Right kidney (tissue), 1 donor: ENCODE measurements around the gene TCEA2.

Experiments
- DNase-seq: peaks from one replicate; pipeline ENCODE4 v3.0.0-alpha.2; 2016

The TCEA2 gene

DNA sequence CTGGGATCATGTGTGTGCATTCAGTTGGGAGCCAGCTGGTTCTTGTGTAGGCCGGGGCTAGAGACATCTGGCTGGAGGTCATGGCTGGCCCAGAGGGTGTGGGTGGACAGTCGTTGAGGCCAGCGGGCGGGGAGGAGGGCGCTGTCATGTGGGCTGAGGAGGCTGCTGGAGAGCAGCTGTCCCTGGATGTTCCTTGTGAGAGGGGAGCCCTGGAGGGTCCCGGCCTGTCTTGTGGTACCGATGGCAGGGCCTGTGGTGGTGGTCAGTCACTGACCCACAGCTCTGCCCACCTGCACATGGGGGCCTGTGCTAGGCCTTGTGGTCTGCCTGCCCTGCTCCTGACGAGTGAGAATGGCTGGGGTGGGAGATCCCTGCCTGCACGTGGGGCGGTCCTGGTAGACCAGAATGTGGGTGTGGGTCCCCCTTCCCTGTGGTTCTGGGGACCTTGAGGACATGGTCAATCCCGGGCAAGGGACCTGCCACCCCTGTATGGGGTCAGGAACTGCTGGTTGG is 29.0 kb upstream of the TCEA2 start:
- no peak for DNase-seq

DNA sequence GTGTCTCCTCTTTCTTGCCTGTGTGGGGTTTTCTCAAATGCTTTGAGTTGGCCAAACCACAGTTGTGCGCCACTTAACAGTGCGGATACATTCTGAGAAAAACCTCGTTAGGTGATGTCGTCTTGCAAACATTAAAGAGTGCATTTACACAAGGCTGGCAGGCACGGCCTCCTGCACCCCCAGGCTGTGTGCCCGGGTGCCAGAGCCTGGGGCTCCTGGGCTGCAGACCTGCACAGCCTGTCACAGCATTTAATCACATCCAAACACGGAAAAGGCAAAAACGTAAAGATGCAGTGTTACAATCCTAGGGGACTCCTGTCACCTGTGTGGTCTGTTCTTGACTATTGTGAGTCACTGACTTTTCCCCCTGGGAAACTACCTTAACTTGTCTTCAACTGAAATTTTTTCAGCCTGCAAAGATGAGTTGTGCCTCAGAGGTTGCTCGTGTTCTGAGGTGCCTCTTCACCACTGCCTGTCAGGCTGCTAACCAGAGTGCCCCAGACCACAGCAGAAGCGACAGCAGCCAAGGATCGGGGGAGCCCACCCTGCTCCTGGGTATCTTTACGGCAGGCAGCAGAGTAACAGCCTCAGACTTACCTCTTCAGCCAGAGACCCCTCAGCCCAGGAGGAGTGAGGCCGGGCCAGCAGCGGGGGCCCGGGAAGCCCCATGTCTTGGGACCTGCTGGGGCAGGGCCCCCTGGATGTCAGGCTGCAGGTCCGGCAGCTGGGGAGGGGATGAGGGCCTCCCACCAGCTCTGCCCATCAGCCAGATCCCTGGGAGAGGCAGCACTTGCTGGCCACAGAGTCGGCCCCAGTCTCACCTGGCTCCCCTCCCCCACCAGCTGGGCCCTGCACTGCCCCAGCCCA is 27.7 kb upstream of the TCEA2 start:
- DNase-seq = no peak

DNA sequence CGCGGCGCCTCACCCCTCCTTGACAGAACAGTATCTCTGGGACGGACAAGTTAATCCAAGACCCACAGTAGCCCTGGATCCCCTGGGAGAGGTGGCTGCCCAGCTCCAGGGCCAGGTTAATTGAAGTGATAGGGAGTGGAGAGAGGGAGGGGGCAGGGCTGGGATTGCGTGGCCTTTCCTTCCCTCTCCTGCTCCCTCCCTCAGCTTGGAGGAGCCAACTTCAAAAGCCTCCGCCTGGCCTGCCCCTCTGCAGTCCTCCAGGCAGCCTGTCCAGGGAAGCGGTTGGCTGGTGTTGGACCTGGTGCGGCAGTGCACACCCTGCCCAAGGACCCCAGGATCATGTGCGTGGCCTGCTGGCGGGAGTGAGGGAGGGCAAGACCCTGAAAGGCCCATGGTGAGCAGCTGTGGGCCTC is 27.1 kb upstream of the TCEA2 start, which contains the start of gene C20orf204:
TSS of gene C20orf204 (plus strand) at position 250 of the 413 bp plus-strand sequence. CDS start at position 392, 142 bp downstream.
- no peak for DNase-seq

DNA sequence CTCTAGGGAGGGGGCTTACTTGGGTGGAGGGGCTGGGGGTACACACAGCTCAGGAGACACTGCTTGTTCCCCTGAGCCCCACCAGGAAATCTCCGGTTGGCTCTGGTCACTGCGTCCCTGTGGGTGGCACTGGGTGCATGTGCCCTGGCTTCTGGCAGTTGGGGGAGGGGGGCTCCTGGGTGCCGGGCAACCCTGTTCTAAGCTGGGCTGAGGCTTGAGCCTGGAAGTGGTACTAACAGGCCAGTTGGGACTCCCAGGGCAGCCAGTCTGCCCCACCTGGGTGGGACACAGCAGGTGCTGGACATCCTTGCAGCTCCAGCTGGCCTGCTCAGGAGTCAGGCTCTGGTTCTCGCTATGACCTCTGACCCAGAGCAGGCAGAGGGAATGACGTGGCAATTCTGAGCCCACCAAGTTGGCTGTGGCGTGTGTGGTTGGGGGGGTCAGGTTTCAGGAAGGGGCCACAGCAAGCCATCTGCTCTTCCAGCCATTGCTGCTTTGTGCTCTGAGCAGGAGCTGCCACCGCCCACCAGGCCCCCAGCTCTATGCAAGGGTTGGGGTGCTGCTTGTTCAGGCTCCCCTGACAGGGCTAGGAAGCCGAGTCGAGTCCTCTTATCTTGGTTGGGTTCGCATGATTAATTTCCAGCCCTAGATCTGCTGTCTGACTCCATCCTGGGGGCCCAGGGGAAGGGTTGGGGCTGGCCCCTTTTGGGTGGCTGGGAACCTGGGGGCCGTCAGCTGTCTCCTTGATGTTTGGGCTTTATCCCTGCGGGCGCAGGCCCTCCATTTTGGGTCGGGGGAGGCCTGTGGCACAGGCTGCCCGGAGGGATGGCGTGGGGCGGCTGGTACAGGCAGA is 26.4 kb upstream of the TCEA2 start:
- no peak for DNase-seq

DNA sequence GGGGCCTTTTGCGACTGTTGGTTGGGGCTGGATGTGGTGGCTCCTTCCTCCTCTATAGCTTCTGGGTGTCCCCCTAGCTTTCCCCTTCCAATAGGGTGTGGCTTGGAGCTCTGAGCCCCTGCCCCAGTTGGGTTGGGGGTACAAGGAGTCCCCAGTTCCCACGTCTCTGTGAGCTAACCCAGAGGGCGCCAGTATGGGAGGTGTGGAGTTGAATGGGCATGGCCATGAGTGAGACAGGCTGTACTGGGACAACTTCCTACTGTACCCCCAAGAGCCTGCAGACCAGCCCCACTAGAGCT is 25.9 kb upstream of the TCEA2 start:
- no peak for DNase-seq

DNA sequence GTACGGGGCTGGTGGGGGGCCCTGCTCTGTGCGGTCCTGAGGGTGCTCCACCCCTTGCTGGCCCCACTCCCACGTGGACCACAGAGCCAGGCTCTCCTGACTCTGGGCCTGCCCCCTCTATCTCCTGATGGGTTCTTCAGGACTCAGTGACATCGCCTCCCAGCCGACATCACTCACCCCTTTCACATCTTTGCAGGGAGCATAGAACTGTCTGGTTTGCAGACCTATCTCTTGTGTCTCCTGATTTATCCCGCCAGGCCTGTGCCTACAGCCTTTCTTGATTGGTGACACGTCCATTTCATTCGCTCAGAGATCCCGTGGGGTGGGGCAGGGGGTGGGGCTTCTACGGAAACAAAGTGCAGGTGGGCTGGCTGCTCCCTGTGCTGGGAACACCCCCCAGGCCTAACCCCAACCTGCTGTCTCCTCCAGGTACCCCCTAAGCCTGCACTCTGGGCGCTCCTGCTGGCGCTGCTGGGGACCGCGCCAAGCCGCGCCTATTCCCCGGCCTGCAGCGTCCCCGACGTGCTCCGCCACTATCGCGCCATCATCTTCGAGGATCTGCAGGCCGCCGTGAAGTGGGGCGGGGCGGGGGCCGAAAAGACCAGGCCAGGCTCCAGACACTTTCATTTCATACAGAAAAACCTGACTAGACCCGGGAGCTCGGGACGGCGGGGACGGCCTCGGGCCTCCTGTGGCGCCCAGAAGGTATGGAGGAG is 25.3 kb upstream of the TCEA2 start:
- DNase-seq = no peak

DNA sequence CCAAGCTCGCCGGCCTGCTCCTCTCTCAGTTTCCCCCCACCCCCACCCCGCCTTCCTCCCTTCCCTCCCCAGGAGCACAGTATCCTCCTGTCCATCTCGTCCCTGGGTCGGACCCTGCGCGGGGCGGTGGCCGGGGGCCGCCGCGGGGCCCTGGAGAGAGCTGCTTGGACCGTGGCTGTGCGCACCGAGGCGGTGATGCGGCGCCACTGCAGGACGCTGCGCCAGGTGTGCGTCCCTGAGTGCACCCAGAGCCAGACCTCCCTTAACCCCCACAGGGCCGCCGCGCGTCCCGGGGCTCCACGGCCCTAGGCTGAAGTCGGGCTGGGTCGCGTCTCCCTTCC is 24.8 kb upstream of the TCEA2 start:
- no peak for DNase-seq

DNA sequence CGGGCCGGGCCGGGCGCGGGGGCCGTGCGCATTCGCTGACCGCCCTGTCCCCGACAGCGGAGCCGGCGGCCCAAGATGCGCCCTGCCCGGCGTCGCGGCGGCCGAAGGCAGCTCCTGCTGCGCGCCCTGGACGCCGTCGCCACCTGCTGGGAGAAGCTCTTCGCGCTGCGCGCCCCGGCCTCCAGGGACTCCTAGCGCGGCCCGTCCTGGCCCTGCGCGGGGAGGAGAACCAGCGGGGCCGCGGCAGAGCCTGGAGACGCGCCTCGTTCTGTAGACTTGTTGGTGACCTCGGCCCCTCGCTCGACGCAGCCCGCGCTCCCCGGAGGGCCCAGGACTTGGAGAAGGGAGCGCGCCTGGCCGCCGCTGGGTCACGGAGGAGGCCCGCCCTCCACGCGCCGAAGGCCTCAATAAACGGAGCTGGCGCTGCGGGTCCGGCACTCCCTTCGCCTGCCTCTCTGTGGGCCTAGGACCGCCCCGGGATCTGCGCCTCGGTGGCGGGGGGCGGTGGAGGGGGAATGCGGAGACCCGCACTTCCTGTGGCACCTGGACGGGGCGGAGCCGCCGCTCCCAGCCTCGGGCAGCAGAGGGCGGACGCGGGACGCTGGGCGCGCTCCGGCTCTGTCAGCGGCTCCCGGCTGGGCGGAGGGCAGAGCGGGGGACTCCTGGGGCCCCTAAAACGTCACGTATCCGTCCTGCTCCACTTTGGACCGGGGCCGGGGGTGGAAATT is 24.3 kb upstream of the TCEA2 start:
- peak; percentile 89 for DNase-seq

DNA sequence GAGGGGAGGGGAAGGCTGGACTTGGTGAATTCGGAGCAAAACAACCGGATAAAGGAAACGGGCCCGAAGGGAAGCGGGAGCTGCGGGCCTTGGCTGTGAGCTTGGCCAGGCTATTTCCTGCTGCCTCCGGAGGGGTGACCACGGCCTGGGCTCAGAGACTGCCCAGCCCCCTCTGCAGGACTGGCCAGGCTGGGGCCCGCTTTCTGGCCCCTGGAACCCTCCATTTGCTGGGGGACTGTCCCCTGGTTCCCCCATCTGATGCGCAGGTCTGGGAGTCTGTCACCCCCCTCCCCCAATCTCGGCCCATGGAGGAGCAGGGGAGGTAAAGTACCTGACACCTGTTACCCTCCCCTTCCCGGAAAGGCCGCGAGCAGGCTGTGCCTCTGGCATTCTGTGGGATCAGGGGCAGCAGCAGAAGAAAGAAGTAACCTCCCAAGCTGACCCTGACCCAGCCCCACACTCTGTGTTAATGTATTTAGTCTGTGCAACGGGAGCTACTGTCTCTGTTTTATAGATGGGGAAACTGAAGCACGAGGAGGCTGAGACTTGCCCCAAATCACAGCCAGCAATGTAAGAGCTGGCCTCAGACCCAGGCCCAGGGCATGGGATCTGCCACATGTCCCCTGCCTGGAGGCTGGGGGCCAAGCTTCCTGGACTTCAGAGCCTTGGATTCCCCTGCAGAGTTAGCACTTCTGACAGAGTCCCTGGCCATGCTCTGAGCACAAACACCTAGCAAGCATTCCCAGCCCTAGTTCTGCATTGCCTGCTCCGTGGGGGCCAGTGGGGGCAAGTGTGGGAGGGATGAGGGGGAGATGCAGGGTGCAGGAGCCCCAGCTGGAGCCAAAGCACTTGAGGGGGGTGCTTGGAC is 23.5 kb upstream of the TCEA2 start:
- no peak for DNase-seq

DNA sequence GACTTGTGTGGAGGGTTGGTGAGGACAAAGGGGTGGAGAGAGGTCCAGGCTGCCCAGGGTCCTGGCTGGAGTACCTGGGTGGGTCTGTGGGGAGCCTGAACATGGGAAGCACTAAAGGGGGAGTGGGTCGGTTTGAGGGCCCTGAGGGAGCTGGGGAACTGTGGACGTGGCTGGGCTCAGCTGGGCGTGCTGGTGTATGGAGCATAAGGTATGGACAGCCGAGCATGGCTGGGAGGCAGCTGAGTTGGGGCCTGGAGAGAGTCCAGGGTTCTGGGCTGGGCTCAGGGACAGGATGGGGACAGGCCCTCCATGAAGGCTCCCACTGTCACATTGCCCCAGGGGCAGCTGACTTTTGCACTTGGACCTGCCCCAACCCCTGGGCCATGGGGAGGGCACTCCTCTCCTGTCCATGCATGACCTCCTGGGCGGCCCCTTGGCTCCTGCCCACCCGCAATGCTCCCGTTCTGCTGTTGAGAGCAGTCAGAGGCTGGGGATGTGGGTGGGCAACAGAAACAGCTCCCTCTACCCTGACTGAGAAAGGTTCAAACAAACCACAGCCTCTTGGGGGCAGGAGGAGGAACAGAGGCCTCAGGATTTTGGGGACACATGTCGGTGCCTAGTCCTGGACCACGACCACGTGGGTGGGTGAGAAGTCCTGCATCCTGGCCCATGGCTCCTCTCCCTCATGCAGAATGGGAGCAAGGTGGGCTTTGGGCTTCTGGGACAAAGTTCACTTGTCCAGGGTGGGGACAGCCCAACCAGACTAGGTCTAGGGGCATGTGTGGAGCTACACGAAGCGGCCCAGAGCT is 22.6 kb upstream of the TCEA2 start:
- DNase-seq = no peak

DNA sequence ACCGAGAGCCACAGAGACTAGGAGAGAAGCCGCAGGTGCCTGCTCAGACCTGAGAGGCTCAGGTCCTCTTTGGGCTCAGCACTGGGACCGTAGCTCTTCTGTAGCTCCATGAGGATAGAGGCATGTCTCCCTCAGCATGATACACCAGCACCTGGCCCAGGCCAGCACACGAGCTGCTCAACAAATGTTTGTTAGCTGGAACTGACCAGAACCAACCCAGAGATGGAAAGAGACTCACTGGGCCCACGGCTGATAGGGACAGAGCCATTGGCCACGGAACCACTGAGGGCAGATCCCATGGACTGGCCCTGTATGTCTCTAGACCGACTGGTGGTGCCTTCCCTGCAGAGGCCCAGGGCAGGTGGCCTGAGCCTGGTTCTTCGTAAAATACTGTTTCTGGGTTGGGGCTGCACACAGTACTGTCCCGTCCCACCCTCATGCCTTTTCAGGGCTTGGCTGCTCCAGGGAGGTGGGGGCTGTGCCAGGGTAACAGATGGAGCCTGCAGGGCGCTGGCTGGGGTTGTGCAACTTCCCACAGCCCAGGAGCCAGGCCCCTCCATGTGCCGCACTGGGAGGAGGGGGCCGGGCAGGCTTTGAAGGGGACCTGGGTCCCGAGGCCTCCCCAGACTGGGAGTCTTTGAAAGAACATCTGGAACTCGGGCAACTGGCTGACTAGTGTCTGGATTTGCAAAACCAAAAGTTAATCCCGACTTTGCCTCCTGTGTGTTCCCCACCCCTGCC is 21.8 kb upstream of the TCEA2 start:
- DNase-seq = no peak

DNA sequence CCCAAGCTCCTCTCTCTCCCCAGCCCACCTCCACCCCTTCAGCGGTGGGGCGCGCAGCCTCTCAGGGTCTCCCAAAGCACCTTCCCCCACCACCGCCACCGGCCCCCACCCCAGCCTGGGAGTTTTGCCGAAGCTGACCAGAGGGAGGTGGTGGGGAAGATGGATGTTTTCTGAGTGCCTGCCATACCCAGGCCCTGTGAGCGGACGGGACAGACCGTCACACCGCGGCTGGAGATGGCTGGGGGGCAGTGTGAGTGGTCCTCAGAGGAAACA is 21.3 kb upstream of the TCEA2 start:
- DNase-seq = no peak

DNA sequence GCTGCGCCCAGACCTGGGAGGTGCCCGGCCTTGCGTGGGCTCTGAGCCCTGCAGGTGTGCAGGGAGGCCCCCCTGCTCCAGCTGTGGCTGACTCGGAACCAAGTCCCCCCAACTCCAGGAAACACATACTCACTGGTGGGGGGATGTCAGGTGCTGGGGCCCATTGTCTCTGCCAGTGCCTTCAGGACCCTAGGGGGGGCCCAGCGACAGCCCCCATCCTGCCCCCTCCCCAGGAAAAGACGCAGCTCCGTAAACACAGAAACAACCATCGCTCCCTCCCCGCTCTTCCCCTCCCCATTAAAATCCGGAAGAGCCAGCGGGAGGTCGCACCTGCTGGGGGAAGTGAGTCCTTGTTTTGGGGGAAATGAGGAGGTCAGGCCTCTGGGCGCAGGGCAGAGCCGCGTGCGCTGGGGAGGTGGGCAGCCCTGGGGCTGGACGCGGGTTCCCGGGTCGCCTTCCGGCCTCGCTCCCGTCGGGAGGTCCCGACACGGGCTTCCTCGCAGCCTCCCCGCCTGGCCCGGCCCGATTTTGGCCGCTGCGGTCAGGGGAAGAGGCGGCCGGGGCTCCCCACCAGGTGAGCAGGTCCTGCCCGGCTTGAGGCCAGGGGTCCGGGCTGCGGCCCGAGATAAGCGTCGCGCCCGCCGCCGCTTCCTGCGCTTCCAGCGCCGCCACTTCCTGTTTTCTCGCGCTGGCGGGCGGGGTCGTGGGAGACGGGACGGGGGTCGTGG is 20.8 kb upstream of the TCEA2 start:
- DNase-seq = no peak

DNA sequence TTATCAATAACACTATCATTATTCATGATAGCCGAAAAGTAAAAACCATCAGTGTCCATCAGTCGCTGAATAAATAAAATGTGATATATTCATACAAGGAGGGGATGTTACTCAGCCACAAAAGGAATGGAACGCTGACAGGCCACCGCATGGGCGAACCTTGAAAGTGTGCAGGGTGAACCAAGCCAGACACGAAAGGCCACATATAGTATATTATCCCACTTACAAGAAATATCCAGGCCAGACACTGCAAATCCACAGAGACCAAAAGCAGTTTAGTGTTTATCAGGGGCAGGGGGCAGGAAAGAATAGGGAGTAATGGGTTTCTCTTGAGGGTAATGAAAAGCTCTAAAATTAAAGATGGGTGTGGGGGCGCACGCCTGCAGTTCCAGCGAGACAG is 19.2 kb upstream of the TCEA2 start:
- DNase-seq = no peak

DNA sequence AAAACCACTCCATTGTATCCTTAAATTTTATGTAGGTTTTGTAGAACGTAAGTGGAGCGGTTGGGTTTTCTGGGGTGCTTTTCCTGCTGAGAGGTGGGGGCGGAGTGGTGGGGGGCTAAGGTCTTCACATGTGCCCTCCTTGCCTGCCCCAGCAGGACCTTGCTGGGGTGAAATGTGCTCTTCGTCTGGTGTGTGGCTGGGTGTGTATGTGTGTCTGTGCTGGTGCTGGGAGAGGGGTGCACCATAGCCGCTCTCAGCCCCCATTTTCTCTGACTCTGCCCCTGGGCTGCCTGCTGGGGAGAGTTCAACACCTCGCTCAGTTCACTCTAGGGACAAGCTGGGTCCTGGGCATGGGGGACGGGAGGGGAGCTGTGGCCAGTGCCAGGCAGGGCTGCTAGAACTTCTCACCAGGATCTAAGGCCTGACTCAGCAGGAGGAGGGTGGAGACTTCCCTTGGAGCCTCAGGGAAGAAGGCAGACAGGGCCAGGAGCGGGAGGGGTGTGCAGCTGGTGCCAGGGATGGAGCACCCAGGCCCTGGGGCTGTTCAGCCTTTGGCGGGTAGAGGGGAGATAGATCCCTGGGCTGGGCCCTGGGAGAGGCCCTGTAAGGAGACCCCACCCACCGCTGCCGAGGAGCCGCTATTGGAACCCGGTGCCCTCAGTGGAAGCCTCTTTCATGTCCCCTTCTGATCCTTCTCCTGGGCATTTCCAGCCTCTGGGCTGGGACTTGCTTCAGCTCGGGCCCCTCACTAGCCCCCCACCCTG is 18.3 kb upstream of the TCEA2 start:
- no peak for DNase-seq

DNA sequence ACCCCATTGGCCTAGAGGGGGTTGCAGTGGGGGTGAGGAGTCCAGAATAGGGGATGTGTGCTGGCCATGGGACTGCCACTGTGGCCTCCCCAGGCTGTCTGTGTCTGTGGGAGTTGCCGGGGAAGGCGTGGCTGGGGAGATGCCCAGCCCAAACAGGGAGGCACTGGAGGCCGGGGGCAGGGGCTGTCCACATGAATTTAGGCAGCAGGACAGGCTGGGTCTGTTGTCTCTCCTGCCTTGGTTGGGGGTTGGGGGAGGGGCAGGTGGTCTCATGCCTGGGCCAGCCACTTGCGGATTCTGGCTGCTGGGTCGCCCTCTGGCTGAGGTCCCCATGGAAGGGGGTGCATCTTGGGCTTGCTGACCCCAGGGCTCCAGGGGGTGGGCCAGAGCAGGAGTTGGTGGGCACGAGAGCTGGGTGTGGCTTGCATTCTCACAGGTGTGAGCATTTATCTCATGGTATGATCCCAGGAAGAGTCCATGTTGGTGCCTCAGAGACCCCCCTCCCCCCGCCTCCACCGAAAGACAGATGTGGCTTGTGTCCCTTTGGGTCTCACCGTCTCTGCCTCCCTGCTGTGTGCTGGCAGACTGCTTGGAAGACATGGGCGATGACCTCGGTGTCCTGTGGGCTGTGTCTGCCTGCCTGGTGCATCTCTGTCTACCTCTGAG is 17.5 kb upstream of the TCEA2 start:
- DNase-seq = no peak

DNA sequence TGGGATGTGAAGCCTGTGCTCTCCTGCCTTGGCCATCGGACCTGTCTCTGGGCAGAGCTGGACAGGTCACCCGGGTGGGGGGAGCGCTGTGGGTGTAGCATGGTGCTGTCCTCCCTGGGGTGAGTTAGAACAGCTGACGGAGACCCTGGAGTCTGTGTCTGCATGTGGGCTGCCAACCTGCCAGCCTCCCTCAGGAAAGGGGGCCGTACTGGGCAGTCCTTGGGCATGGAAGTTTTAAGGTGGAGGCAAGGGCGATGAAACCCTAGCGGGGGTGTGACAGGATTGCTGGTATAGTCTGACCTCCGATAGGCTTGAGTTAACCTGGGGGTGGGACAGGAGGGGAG is 16.0 kb upstream of the TCEA2 start:
- no peak for DNase-seq

DNA sequence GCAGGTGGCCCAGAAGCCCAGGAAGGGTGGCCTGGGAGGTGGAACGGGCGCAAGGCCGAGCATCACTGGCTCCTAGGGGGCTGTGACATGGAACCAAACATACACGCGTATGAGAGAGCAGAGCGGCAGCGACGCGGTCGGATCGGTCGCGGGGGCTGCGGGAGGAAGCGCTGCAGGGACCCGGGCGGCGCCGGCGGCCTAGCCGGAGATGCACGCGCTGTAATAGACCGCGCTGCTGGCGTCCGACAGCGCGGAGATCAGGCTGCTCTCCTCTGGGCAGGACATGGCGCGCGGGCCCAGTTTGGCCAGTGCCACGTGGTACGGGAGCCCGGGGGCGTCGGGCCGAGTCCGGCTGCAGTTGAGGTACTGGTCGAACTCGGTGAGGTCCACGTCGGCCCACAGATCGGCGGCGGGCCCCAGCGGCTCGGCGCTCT is 15.0 kb upstream of the TCEA2 start:
- peak; percentile 67 for DNase-seq
